GM18907 (cell line): ENCODE measurements around the gene G6PC2.
A peak's percentile ranks its signal among the peaks of the same experiment; 100 is the strongest.
"Not testable (repeated sequence)": the region's sequence is repeated elsewhere in the genome, so short reads cannot be mapped to it uniquely, and the experiment has no call there.

Experiments
- ATAC-seq: cut with Tn5 transposase; IDR thresholded peaks from one replicate; pipeline ENCODE4 v1.9.1; 2021; ENCODE audit warnings: mild to moderate bottlenecking, moderate library complexity; ENCODE audit not compliant: unreplicated experiment

The G6PC2 gene

DNA sequence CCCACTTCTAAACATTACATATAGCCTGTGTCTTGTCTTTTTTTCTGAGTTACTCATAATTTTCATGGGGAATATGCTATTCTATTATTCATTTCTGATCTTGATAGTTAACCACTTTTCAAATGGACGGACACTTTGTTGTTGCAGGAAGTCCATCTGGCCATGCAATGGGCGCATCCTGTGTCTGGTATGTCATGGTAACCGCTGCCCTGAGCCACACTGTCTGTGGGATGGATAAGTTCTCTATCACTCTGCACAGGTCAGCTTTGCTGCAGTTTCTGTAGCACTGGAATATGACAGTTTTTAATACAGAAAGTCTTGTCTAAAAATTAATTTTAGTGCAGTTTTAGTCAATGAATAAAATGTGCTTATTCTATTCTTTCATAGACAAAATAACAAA is 3.3 kb downstream of the G6PC2 start:
- ATAC-seq = no peak

DNA sequence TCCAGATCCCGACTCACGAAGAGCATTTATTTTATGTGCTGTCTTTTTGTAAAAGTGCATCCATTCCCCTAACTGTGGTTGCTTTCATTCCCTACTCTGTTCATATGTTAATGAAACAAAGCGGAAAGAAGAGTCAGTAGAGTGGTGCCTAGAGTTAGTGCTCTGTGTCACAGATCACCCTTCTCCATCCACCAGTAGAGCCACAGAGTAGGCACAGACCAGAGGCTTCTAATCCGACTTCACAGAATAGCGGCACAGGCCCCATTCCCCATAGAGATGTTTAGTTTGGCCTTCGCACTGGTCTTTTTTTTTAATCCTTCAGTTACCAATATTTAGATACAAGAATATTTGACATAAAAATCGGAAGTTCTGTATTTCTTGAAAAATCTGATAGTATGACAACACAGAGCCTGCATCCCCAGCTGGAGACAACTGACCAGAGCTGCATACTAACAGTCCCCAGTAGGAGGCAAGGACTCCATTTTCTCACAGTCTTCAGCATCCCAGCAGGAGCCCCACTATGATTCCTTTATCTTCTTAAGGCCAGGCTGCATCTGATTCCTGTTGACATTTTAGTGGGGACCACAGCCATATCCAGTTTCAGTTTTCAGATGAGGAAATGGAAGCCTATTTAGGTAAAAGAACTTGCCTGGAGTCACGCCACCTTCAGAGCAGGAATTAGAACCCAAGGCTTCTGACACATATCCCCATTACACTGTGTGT is 7.0 kb downstream of the G6PC2 start:
- ATAC-seq = no peak

DNA sequence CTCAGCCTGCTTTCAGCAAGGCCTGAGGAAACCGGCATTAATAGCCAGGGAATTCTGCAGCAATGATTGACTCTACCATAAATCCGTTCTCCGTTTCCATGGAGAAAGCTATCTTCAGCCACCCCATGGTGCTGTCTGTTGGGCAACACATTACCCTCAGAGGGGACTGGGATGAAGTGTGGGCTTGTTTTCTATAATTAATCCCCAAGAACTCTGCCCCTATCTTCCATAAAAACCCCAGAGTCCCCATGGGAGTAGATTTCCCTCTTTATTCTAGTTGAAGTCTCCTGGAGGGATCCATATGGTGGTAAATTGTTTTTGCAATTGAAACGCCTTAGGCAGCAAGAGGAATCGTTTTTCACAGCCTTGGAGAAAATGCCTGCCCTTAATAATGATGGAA is 9.2 kb downstream of the G6PC2 start:
- no peak for ATAC-seq

DNA sequence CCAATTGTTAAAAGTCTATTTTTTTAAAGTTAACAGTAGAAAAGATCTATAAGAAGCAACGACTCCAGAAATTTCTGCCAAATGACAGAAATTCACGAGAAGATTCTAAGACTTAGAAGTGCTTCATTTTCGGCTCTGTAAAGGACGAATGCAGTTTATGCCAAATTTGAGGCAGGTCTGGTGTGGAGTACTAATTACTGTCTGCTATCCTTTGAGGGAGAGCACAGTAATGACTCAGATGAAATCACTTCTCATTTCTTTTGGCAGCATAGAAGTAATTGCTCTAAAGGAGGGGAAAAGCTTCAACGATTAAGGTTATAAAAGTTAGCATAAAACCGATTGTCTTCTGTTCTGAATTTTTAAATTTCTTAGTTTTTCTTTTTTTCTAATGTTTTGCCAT is 11.4 kb downstream of the G6PC2 start:
- ATAC-seq = no peak

DNA sequence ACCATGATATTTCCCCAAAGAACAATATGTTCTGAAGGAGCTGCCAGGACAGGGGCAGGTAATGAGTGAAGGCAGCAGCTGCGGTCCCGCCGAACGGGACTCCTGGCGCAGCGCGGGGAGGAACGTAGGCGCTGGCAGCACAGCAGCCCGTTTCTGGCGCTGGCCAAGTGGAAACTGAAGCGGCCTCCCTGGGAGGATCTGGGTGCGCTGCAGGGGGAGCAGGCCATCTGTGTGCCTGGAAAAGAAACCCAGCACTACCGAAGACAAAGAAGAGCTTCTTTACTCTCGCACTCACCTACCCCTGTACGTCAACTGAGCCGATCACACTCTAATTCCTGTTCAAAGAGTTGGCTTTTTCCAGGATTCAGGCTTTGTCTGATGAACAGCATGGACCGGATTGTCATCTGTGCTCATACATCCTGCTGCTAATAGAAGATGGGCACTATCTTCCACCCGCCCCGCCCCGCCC is 11.8 kb downstream of the G6PC2 start:
- no peak for ATAC-seq

DNA sequence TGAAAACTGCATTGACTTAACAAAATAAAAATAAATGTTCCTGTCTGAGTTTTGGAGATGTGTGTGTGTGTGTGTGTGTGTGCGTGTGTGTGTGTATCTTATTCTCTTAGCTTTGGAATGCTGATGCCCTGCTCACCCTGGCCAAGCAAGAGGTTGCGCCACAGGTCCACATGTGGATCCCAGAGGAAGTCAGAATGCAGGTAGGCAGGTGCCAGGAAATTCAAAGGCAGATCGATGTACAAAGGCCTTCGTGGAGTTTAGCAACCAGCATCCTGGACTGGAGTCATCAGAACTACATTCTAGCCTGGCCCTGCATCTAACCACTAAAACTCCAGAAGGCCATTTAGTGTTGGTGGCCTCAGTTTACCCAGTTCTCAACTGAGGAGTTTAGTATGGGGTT is 12.4 kb downstream of the G6PC2 start:
- ATAC-seq = no peak

DNA sequence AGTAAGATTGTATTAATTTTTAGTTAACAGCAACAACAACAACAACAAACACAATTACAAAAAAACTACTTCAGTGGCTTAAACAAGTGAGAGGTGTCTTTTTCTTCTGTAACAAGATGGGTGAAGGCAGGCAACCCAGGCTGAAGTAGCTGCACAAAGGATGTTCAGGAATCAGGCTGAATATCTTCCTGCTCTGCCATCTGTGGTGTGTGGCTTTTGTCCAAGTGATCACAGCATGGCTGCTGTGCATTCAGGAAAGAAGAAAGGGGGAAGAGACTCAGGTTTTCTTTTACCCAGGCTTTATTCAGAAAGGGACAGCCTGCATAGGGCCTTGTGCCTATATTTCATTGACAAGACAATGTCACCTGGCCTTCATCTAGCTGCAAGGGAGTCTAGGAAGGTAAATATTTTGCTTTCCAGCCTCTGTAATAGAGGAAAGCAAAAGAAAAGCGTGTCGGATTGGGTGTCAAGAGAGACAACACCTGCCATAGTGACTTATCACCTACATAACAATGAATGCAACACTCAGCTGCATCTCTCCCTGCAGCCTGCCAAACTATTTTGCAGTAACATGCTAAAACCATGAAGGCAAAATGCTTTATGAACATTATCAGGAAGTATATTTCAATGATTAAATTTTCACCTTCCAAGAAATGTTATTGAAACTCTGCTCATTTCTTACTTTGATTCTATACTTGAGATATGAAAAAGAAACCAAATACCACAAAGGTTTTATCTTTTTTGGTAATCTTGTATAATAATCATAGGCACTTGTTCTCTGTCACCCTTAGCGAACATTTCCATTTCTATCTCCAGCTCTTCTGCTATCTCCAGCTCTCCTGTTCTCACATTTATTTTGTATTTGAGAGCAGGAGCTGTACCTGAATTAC is 14.6 kb downstream of the G6PC2 start:
- no peak for ATAC-seq

DNA sequence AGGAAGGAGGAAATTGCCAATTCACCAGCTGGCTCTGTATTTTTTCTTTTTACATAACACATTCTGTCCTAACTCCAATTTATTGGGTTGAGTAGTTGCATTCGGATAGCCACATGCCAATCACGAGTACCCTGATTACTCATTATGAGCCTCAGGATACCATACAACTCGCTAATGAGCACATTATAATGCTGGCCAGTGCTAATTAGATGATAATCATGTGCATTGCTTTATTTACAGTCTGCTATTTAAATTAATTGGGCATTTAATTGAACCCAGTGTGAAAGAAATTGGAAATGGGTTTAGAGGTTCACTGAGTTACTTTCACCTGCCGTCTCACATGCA is 15.2 kb downstream of the G6PC2 start:
- ATAC-seq = no peak

DNA sequence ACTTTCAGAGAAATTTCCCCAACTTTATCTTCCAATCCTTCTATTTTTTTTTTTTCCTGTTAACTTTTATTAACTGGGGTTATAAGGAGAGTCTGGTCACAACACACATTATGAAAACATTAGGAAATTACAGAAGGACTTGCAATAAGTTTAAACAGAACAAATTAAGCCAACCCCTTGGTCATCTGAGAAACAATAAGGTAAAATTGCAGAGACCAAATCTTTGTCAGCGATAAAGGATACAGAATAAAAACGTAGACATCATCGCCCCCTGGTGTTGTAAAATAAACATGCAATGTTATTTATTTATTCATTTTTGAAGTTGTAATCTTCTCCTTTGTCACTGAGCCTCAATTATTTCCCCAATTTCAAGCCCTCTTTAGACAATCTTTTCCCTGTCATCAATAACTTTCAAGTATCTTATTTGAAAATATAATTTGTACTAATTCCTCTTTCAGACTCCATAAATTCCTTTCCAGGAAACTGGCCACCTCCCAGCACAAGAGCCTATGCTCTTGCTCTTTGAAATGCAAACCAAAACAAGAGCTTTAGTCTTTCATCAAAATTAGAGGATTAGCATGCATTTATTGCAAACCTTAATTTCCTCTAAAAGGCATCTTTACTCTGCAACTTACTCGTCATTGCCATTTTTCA is 19.5 kb downstream of the G6PC2 start:
- ATAC-seq = no peak

DNA sequence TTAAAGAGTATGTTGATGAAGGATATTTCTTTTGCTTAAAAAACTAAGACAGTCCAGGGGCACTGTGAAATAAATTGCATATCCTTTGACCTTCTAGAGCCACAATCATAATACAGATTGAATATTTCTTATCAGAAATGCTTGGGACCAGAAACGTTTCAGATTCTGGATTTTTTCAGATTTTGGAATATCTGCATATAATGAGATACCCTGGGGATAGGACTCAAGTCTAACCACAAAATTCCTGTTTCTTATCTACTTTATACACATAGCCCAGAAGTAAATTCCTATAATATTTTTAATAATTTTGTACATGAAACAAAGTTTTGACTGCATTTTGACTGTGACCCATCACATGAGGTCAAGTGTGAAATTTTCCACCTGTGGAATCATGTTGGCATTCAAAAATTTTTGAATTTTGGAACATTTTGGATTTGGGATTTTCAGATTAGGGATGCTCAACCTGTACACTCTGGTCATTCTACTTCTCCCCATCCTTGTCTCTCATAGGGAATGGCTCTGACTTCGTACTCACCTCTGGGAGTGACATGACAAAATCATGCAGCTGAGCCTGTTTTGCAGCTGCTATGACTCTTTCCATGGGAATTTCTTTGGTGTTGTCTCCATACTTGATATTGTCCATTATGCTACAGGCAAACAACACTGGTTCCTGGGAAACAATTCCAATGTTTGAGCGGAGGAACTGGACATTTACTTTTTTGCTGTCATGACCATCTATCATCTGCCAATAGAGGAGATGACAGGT is 25.7 kb downstream of the G6PC2 start:
- ATAC-seq = no peak

DNA sequence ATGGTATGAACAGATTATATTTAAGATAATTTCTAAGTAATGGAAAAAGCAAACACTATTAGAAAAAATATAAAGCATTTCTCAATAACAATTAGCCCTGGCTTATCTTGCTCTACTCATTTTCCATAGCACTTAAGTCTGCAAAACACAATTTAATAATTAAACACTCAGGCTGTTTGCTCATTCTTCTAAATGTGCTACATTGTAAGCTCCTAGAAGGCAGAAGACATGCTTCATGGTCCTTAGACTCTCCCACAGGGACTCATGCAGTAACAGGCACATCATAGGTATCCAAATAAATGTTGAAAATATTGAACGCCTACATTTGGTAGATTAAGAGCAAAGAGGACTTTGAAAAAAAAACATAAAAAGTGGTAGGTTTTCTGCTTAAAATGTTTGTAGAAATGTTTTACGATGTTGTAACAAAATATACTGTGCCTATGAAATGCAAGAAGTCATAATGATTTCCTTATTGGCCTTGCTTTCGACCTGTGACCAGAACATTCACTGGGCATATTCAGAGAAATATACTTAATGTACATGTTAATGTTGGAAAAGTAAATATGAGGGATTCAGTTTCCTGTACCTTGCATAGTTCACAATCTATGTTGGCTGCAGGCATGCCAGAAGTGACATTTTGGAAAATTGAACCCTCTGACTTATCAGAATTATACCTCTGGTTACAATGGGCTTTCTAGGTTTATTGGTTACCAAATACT is 27.2 kb downstream of the G6PC2 start:
- ATAC-seq = no peak

DNA sequence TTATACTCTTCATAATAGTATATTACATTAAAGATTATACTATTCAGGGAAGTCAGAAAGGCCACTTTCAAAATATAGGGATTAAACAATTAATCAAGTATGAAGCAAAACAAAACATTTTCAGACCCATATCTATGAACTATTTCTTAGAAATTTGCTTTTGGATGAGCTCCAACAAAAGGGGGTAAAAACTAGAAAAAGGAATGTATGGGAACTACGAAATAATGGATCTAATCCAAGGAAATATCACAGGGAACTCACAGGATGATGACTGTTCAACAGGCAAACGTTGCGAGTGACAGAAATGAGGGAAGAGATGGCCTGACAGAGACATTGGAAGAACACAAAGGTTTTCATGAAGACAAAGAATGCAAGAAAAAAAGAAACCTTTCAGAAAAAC is 27.9 kb downstream of the G6PC2 start:
- no peak for ATAC-seq

DNA sequence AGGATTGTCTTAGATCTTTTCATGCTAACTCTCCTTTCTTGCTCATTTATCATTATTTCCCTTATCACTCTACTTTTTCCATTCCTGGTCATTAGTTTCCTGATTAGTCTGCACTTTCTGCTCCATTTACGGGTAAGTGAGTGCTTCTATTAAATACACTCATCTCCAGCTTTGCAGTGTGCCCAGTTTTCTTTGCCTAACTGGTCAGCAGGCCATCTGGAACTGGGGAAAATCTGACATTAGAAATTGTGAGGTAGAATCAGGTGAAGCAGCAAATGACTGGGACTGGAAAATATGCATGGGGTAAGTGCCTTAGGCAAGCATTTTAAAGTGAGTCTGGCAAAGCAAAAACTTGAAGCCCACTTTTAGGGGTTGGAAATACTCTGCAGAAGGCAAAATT is 29.2 kb downstream of the G6PC2 start:
- no peak for ATAC-seq

DNA sequence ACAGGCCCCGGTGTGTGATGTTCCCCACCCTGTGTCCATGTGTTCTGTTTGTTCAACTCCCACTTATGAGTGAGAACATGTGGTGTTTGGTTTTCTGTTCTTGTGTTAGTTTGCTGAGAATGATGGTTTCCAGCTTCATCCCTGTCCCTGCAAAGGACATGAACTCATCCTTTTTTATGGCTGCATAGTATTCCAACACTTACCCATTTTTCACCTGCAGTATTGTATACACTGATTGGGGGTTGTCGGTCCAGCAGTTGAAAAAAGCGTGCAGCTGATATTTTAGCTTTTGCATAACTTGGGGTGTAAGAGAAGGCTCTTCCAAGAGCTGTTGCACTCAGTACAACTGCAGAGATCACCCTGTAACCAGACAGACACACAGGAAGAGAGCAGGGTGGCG is 31.1 kb downstream of the G6PC2 start:
- not testable (repeated sequence) for ATAC-seq

DNA sequence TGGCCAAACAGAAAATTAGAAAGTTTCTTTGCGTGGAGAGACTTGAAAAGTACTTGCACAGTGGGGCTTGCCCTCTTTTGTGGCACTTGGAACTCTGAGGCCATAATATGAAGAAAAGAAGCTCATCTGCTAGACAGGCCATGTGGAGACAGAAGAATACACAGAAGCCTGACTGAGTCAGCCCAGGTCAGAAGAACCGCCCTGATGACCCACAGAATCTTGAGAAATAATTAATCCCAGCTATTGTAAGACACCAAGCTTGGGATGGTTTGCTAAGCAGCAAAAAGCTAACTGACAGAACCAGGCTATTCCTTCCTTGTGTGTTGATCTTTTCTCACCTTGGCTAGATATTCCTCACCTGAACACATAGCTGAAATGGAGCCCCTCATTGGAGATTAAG is 33.7 kb downstream of the G6PC2 start:
- ATAC-seq = no peak

DNA sequence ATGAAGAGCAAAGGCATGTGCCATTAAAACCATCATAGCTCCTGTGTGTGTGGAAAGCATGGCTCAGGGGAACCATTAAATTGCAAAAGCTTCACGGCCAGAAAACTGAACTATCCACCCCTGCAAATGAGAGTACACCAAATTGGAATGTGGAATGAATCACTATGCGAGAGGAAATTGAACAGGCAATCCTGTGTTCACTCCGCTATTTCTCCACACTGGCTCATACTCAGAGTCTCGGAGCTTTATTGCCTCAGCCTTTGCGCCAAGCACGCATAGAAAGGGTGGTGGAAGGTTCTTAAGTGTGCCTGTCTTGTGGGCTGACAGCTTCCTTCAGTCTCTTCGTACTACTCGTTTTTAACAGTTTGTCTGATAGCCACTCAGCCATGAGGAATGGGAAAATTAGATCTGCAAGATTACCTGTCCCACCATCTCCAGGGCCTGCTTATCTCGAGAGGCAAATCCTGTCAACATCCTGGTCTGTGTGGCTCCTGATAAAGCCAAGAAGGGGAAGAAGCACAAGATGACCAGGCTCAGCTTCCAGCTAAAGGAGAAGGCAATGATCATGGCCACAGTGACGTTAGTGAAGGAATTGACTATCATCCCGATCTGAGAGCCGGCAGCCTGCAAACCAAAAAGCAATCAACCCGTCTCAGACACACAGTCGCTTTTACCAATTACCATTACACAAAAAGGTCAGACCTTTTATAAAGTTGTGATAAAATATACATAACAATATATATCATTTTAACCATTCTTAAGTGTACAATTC is 34.9 kb downstream of the G6PC2 start:
- no peak for ATAC-seq

DNA sequence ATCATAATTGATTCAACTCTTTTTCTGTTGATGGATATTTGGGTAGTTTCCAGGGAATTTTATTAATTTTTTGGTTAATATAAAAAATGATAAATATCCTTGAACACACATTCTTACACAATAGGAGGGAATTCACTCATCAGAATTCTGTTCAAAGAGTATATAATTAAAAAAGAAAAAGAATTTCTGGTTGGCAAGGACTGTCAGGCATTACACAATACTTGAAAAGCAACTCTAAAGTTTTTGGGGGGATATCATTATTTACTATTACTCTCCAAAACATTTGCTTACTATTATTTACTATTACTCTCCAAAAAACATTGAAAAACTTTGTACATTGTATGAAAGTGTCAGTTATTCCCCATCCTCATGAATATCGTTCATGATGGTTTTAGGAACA is 38.0 kb downstream of the G6PC2 start:
- ATAC-seq = no peak

DNA sequence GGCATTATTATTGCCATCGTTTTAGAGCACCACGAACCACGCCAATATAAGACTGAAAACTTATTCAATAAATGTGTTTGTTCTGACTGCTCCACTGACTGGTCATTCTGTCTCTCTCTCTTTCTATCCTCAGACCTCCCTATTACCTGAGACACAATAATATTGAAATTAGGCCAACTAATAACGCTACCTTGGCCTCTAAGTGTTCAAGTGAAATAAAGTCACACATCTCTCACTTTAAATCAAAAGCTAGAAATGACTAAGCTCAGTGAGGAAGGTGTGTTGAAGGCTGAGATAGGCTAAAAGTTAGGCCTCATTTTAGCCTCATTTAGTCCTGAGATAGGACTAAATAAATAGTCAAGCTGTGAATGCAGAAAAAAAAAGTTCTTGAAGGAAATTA is 38.8 kb downstream of the G6PC2 start:
- ATAC-seq = peak; percentile 67

DNA sequence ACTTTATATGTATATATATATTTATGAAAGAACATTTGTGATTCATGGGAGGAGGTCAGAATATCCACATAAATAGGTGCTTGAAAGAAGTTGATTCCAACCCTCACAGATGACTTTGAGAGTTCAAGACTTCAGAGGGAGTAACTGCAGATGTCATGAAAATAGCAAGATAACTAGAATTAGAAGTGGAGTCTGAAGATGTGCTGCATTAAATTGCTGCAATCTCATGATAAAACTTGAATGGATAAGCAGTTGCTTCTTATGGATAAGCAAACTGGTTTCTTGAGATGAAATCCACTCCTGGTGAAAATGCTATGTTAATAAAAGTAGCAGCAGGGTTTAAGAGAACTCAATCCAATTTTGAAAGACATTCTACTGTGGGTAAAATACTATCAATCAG is 40.2 kb downstream of the G6PC2 start:
- no peak for ATAC-seq

DNA sequence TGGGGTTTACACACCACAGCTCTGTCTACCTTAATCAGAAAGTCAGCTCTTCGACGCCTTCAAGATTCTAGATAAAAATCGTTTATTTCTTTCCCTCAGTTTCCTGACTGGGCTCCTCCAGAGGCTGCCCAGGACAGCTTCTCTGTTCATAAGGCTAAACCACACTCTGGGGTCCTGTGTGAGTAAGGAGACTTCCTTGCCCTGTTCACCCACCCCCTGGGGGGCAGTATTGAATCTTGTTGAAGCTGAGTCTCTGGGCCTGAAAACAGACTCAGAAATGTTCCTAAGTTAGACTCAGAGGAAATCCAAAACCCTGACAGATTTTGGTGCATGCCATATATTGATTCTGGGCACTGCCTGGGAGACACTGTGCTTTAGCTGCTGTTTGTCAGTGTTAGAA is 43.0 kb downstream of the G6PC2 start:
- ATAC-seq = no peak
